OCI-LY7 (cell line): ENCODE results near the gene TBCB. TPM values are rescaled to one million over a fixed set of nuclear protein-coding genes. Genes with fewer than 3 reads are reported as not detected.

Source experiments
- BruUV-seq: library from RNA; stranded (reverse); fragments of 400-500 nt; replicated peaks from 2 replicates; lab custom pipeline; 2021; lab: Mats Ljungman, UMichigan
- CTCF ChIA-PET: fragments of 300-600 bp; sonication (Branson Sonifier 250); formaldehyde crosslinking; loops from one replicate; lab custom pipeline; 2022; ENCODE audit warnings: antibody characterized with exemption; ENCODE audit not compliant: unreplicated experiment; lab: Charles Lee
- POLR2A ChIA-PET: fragments of 300-600 bp; sonication (Branson Sonifier 250); formaldehyde crosslinking; loops from one replicate; lab custom pipeline; 2022; ENCODE audit warnings: antibody characterized with exemption; lab: Charles Lee
- DNase-seq: peaks from one replicate; pipeline ENCODE4 v3.0.0-alpha.2; 2015; ENCODE audit warnings: low spot score
- H2AFZ ChIP-seq: fragments of 200-600 bp; sonication (generic), shearing (Covaris generic); 2 replicates; pipeline ENCODE4 v1.6.1; 2014; ENCODE audit warnings: mild to moderate bottlenecking, antibody characterized with exemption, low read length, moderate library complexity
- H3K27ac ChIP-seq: fragments of 200-600 bp; sonication (generic); 2 replicates; pipeline ENCODE4 v1.5.1; 2014; ENCODE audit warnings: mixed run types, low read depth, mild to moderate bottlenecking, moderate library complexity, low read length, inconsistent platforms; ENCODE audit not compliant: poor library complexity, severe bottlenecking
- H3K36me3 ChIP-seq: fragments of 200-600 bp; sonication (generic); 2 replicates; pipeline ENCODE4 v1.6.1; 2014; ENCODE audit warnings: mild to moderate bottlenecking, antibody characterized with exemption, low read length, moderate library complexity, mixed read lengths; ENCODE audit not compliant: insufficient read depth
- H3K4me1 ChIP-seq: fragments of 200-600 bp; sonication (generic); 2 replicates; pipeline ENCODE4 v1.5.1; 2014; ENCODE audit warnings: mild to moderate bottlenecking, low read length; ENCODE audit not compliant: insufficient read depth, poor library complexity, severe bottlenecking
- H3K4me2 ChIP-seq: fragments of 200-600 bp; sonication (generic); 2 replicates; pipeline ENCODE4 v1.6.1; 2014; ENCODE audit warnings: mild to moderate bottlenecking, low read length
- H3K4me3 ChIP-seq: fragments of 200-600 bp; sonication (generic); 2 replicates; pipeline ENCODE4 v1.5.1; 2014; ENCODE audit warnings: mild to moderate bottlenecking, low read depth, low read length; ENCODE audit not compliant: poor library complexity, severe bottlenecking
- H3K79me2 ChIP-seq: fragments of 200-600 bp; sonication (generic); 2 replicates; pipeline ENCODE4 v1.6.1; 2016; ENCODE audit warnings: low read depth, mild to moderate bottlenecking, low read length, moderate library complexity, mixed read lengths; ENCODE audit not compliant: insufficient read depth
- H3K9me2 ChIP-seq: fragments of 200-600 bp; sonication (generic); 2 replicates; pipeline ENCODE4 v1.6.1; 2016; ENCODE audit warnings: mild to moderate bottlenecking, low read length, mixed read lengths; ENCODE audit not compliant: insufficient read depth
- H3K9me3 ChIP-seq: fragments of 200-600 bp; sonication (generic); 2 replicates; pipeline ENCODE4 v1.6.1; 2014; ENCODE audit warnings: mild to moderate bottlenecking, mixed run types, low read length, mixed read lengths
- H4K20me1 ChIP-seq: fragments of 200-600 bp; sonication (generic); 2 replicates; pipeline ENCODE4 v1.6.1; 2014; ENCODE audit warnings: mild to moderate bottlenecking, antibody characterized with exemption, low read length, moderate library complexity, mixed read lengths; ENCODE audit not compliant: insufficient read depth
- EZH2phosphoT487 ChIP-seq: fragments of 200-600 bp; sonication (generic); IDR thresholded peaks from 2 replicates; pipeline ENCODE4 v1.6.1; 2018; ENCODE audit warnings: low read depth, borderline replicate concordance, mild to moderate bottlenecking, mixed run types, antibody characterized with exemption, low read length, moderate library complexity, mixed read lengths
- intact Hi-C: fragments of 100-400 bp; cut with micrococcal nuclease; formaldehyde crosslinking; loops from one replicate; pipeline ENCODE4 v1.10.0; 2022; ENCODE audit not compliant: unreplicated experiment
- total RNA-seq, 2 experiments: library from RNA; depleted of rRNA in 1 of 2; stranded (reverse); fragments of >200 nt in 1 of 2; shearing (Covaris generic) in 1 of 2; gene quantifications; 2 replicates each; pipeline ENCODE4 v1.2.3, GENCODE V29; 2014 to 2022
- TF ChIP-seq, protein P1 (sequence below): fragments of 200-600 bp; sonication (generic); conservative IDR thresholded peaks from 2 replicates; pipeline ENCODE4 v1.5.1; 2014; ENCODE audit warnings: mild to moderate bottlenecking, antibody characterized with exemption, low read length, moderate library complexity, mixed read lengths

The TBCB gene
- total RNA-seq, 2 experiments from 2014 or later: 136 to 200 TPM

DNA sequence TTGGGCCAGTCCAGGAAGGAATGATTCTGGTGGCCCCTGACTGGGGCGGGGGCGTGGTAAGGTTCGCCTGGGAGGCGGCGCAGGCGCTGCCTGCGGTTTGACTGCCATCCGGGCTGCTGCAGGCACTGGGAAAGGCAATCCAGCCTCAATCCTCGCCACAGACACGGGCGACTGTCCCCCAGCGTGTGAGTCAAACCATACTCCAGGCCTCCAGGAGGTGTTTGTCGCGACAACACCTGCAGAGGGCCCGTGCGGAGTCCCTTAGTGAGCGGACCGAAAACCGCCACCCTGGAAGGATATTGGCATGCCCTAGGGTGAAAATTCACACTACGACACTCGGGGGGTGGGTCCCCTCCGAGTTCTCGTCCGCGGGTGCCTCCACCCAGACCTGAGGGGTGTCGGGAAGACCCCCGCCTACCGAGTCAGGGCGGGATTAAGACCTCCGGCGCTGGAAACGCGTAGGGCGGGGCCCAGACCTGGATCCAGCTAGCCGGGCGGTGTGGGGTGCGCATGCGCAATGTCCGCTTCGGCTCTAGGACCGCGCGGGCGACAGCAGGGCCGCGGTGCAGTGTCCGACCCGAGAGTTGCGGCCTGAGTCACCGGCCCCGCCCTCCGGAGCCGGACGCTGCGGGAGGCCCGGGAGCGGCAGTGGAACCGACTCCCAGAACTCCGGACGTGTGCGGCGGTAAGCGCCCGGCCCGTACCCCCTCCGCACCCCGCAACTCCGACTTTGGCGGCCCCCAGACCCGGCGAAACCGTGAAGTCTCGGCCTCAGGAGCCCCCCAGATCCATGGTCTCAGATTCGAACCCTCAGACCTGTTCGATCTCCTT, 24.4 kb downstream of the TBCB start, which contains the start of gene CAPNS1:
Gene CAPNS1 (plus strand): TSS at position 594 of the 831 bp plus-strand sequence. CDS start 946 bp downstream, outside the sequence.
- Histone ChIP-seq H3K4me3 (peak within 1 kb of the TSS; percentile 89), H3K4me1 (peaks cover 9% of the 10 kb centered on the region), H3K79me2 (peaks cover 18% of the 10 kb centered on the region; the same call in 1 of the 2 replicates), H3K9me3 (no peaks in the 10 kb centered on the region), H3K27ac (peak within 1 kb of the TSS; percentile 81), H3K9me2 (no peaks in the 10 kb centered on the region), H3K36me3 (peaks cover 23% of the 10 kb centered on the region), H2AFZ (peak within 1 kb of the TSS; percentile 85), H3K4me2 (peak within 1 kb of the TSS; percentile 71), H4K20me1 (no peaks in the 10 kb centered on the region)
- DNase-seq: peak; percentile 98
- ChIA-PET CTCF (no interaction called here), POLR2A (interaction anchor here (1.0 kb wide), 1 partner anchor 9 kb away, joined by 3 read pairs; no protein-coding TSS in a partner anchor)
- intact Hi-C loops: loop anchor here (1.0 to 2.0 kb wide), 2 partner anchors 11 to 75 kb away; partner anchors contain the start of genes ZNF146 and ZNF565
- BruUV-seq: TSS peak; percentile 86
- TF ChIP-seq, protein P1, sequence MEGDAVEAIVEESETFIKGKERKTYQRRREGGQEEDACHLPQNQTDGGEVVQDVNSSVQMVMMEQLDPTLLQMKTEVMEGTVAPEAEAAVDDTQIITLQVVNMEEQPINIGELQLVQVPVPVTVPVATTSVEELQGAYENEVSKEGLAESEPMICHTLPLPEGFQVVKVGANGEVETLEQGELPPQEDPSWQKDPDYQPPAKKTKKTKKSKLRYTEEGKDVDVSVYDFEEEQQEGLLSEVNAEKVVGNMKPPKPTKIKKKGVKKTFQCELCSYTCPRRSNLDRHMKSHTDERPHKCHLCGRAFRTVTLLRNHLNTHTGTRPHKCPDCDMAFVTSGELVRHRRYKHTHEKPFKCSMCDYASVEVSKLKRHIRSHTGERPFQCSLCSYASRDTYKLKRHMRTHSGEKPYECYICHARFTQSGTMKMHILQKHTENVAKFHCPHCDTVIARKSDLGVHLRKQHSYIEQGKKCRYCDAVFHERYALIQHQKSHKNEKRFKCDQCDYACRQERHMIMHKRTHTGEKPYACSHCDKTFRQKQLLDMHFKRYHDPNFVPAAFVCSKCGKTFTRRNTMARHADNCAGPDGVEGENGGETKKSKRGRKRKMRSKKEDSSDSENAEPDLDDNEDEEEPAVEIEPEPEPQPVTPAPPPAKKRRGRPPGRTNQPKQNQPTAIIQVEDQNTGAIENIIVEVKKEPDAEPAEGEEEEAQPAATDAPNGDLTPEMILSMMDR: 0 out of 2 replicates have a peak, but pooled peaks have one; percentile 24
- TF ChIP-seq EZH2phosphoT487: no peak

- Histone ChIP-seq H3K4me1 (peaks cover 9% of the 10 kb centered on the region), H3K4me3 (peak overlapping the region; percentile 89), H3K9me3 (no peaks in the 10 kb centered on the region), H3K27ac (peak overlapping the region; percentile 81), H3K79me2 (peaks cover 18% of the 10 kb centered on the region; the same call in 1 of the 2 replicates), H3K4me2 (peak overlapping the region; percentile 71), H3K9me2 (no peaks in the 10 kb centered on the region), H2AFZ (peak overlapping the region; percentile 36), H3K36me3 (peaks cover 30% of the 10 kb centered on the region), H4K20me1 (no peaks in the 10 kb centered on the region)
- ChIA-PET CTCF (no interaction called here), POLR2A (interaction anchor here (1.0 kb wide), 1 partner anchor 10 kb away, joined by 3 read pairs; no protein-coding TSS in a partner anchor)
- intact Hi-C loops: loop anchor here (2.0 kb wide), 1 partner anchor 74 kb away; the partner anchor contains the start of genes ZNF146 and ZNF565
- TF ChIP-seq, protein P1: no peak
- TF ChIP-seq EZH2phosphoT487: no peak
- peak; percentile 82 for DNase-seq
- TSS peak; percentile 78 for BruUV-seq
These were observed 25.2 kb downstream of the TBCB start for GRCh38 chr19:36140304-36141038.
